ENCODE data around the gene UGT1A10.
"Not testable (repeated sequence)": the region's sequence is repeated elsewhere in the genome, so short reads cannot be mapped to it uniquely, and the experiment has no call there.

- not testable (repeated sequence) for TF ChIP-seq POLR2AphosphoS5 (IDR thresholded peaks at IDR 0.05; ENCODE audit: low read depth, low read length); POLR2A (IDR thresholded peaks at IDR 0.05; ENCODE audit: low read depth, low read length); PAX5 (IDR thresholded peaks at IDR 0.05; ENCODE audit: insufficient read depth, low read length, severe bottlenecking)
Measured at GRCh38 chr2:233621863-233622262, 14.4 kb upstream of the UGT1A10 start.
